GM12878 (cell line): Measurements from ENCODE around the gene CPNE4.

ENCODE experiments used
- CTCF ChIP-seq, 3 experiments: IDR thresholded peaks in 2 of 3; conservative IDR thresholded peaks in 1 of 3; 2 replicates each; pipeline ENCODE4 v1.5.1; 2011; ENCODE audit warnings: low read depth in 3 of 3, low read length in 3 of 3, mild to moderate bottlenecking in 3 of 3, control low read depth in 2 of 3, moderate library complexity in 2 of 3, inconsistent platforms in 1 of 3, mixed read lengths in 1 of 3; ENCODE audit not compliant: control insufficient read depth in 2 of 3, insufficient read depth in 1 of 3; ENCODE audit errors: extremely low read depth in 1 of 3
- NFIC ChIP-seq: IDR thresholded peaks from 2 replicates; pipeline ENCODE4 v1.6.1; 2012; ENCODE audit warnings: low read depth, mild to moderate bottlenecking, inconsistent platforms, low read length, moderate library complexity
- PAX8 ChIP-seq: fragments of 450-650 bp; IDR thresholded peaks from 2 replicates; pipeline ENCODE4 v1.6.1; 2017; ENCODE audit warnings: mild to moderate bottlenecking, moderate library complexity
- PKNOX1 ChIP-seq: fragments of 450-650 bp; IDR thresholded peaks from 2 replicates; pipeline ENCODE4 v1.6.1; 2016; ENCODE audit warnings: mild to moderate bottlenecking
- POLR2A ChIP-seq: IDR thresholded peaks from 2 replicates; pipeline ENCODE4 v1.6.1; 2011; ENCODE audit warnings: low read depth, mild to moderate bottlenecking, low read length
- RAD21 ChIP-seq: IDR thresholded peaks from 2 replicates; pipeline ENCODE4 v1.6.1; 2011; ENCODE audit warnings: mild to moderate bottlenecking, low read depth, low read length, moderate library complexity; ENCODE audit not compliant: insufficient read depth
- SIN3A ChIP-seq: IDR thresholded peaks from 2 replicates; pipeline ENCODE4 v1.6.1; 2012; ENCODE audit warnings: low read depth, low read length, improper control_type of control experiment
- SMAD1 ChIP-seq: fragments of 450-650 bp; IDR thresholded peaks from 2 replicates; pipeline ENCODE4 v1.6.1; 2018; ENCODE audit warnings: mild to moderate bottlenecking, low read depth; ENCODE audit not compliant: partially characterized antibody
- SUPT20H ChIP-seq: IDR thresholded peaks from 2 replicates; pipeline ENCODE4 v1.6.1; 2011; ENCODE audit warnings: low read depth, mild to moderate bottlenecking, low read length, moderate library complexity, borderline replicate concordance; ENCODE audit not compliant: control insufficient read depth
- YBX1 ChIP-seq: fragments of 450-650 bp; IDR thresholded peaks from 2 replicates; pipeline ENCODE4 v1.6.1; 2016; ENCODE audit warnings: antibody characterized with exemption

DNA sequence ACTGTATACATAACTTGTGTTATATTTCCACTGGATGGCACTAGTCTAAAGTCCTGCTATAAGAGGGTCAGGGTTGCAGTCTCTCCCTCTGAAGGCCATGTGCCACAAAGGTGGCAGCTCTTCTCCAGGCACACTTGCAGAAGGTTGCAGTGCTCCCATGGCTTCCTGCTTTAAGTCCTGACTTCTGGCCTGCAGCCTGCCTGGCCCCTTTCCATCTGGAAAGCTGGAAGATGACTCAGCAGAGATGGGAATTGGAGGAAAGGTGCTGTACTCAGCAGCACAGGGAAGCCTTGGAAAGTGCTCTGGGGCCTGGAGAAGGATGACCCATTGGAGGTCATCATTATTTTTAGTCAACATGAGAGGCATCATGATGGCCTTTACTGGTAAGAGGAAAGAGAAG lies 491.1 kb downstream of the CPNE4 start:
- TF ChIP-seq SUPT20H (no peak), YBX1 (no peak), PKNOX1 (no peak), CTCF (IDR thresholded peaks at IDR 0.05 in 2 of 3, conservative IDR thresholded peaks at IDR 0.05 in 1 of 3; ENCODE audit: control insufficient read depth in 2 of 3, extremely low read depth in 1 of 3, insufficient read depth in 1 of 3, low read depth in 3 of 3, low read length in 3 of 3) (no peak), RAD21 (no peak), PAX8 (no peak), SIN3A (no peak), NFIC (no peak), POLR2A (no peak), SMAD1 (no peak)
